K562 (cell line): Measurements from ENCODE around the gene IRS1. TPM values are rescaled to one million over a fixed set of nuclear protein-coding genes. Genes with fewer than 3 reads are reported as not detected.

Source experiments
- ADNP ChIP-seq: fragments of 200-800 bp; sonication (Bioruptor generic); IDR thresholded peaks from 2 replicates; pipeline ENCODE4 v1.6.1; 2016; ENCODE audit warnings: missing genetic modification characterization, missing compliant biosample characterization
- CHAMP1 ChIP-seq: fragments of 450-650 bp; IDR thresholded peaks from 2 replicates; pipeline ENCODE4 v1.6.1; 2016; ENCODE audit warnings: mild to moderate bottlenecking
- ELF1 ChIP-seq: fragments of 200-800 bp; sonication (Bioruptor generic); IDR thresholded peaks from 2 replicates; pipeline ENCODE4 v1.6.1; 2016; ENCODE audit warnings: missing genetic modification characterization, missing compliant biosample characterization
- ELF4 ChIP-seq: fragments of 450-650 bp; formaldehyde crosslinking; IDR thresholded peaks from 2 replicates; pipeline ENCODE4 v1.4.0; 2022; ENCODE audit warnings: missing genetic modification characterization
- GTF2B ChIP-seq: IDR thresholded peaks from 2 replicates; pipeline ENCODE4 v1.6.1; 2011; ENCODE audit not compliant: insufficient read length; ENCODE audit errors: extremely low read depth
- HDAC1 ChIP-seq, 2 experiments: fragments of 450-650 bp; IDR thresholded peaks; 2 replicates each; pipeline ENCODE4 v1.6.1; 2016 to 2017; ENCODE audit warnings: inconsistent platforms in 1 of 2, mild to moderate bottlenecking in 1 of 2, moderate library complexity in 1 of 2
- JUND ChIP-seq, 2 experiments: IDR thresholded peaks; 2 replicates in 1 of 2; 3 replicates in 1 of 2; pipeline ENCODE4 v1.6.1; 2011; ENCODE audit warnings: borderline replicate concordance in 2 of 2, low read depth in 2 of 2, low read length in 2 of 2, improper control_type of control experiment in 1 of 2, missing biosample characterization in 1 of 2, missing genetic modification characterization in 1 of 2, missing genetic modification reagents in 1 of 2
- LARP7 ChIP-seq: fragments of 450-650 bp; IDR thresholded peaks from 2 replicates; pipeline ENCODE4 v1.6.1; 2016
- MXD1 ChIP-seq: fragments of 250-450 bp; sonication (Bioruptor Pico); IDR thresholded peaks from 2 replicates; pipeline ENCODE4 v1.8.0; 2021; ENCODE audit warnings: borderline replicate concordance, mild to moderate bottlenecking, moderate library complexity; ENCODE audit not compliant: poor library complexity, severe bottlenecking
- PHF8 ChIP-seq: fragments of 200-600 bp; sonication (generic); IDR thresholded peaks from 2 replicates; pipeline ENCODE4 v1.6.1; 2012; ENCODE audit warnings: mixed run types, mild to moderate bottlenecking, inconsistent platforms, low read length, moderate library complexity, borderline replicate concordance
- PHTF2 ChIP-seq: fragments of 250-450 bp; sonication (Bioruptor Pico); IDR thresholded peaks from 2 replicates; pipeline ENCODE4 v1.5.0; 2021; ENCODE audit warnings: mild to moderate bottlenecking
- SAFB2 ChIP-seq: fragments of 200-400 bp; formaldehyde crosslinking; IDR thresholded peaks from 2 replicates; pipeline ENCODE4 v1.6.1; 2018; ENCODE audit warnings: borderline replicate concordance, low read length, low read depth, moderate library complexity; ENCODE audit not compliant: severe bottlenecking
- SNAPC5 ChIP-seq: fragments of 250-450 bp; sonication (Bioruptor Pico); IDR thresholded peaks from 2 replicates; pipeline ENCODE4 v1.8.0; 2021; ENCODE audit warnings: moderate library complexity, mild to moderate bottlenecking, inconsistent platforms
- SNIP1 ChIP-seq: fragments of 450-650 bp; IDR thresholded peaks from 2 replicates; pipeline ENCODE4 v1.7.1; 2017; ENCODE audit warnings: low read depth, mild to moderate bottlenecking
- TBP ChIP-seq: optimal IDR thresholded peaks from 2 replicates; pipeline ENCODE3; 2011; ENCODE audit warnings: low read depth, low read length, improper control_type of control experiment
- ZBTB11 ChIP-seq, 3 experiments: fragments of 200-800 bp in 1 of 3; fragments of 250-450 bp in 1 of 3; fragments of 450-650 bp in 1 of 3; sonication (Bioruptor Pico) in 1 of 3; sonication (Bioruptor generic) in 1 of 3; formaldehyde crosslinking in 1 of 3; IDR thresholded peaks; 2 replicates each; pipeline versions ENCODE4 v1.6.1 to v1.8.0; 2016 to 2022; ENCODE audit warnings: mild to moderate bottlenecking in 2 of 3, missing genetic modification characterization in 2 of 3, missing compliant biosample characterization in 1 of 3, moderate library complexity in 1 of 3
- ZBTB12 ChIP-seq: fragments of 250-450 bp; sonication (Bioruptor Pico); IDR thresholded peaks from 2 replicates; pipeline ENCODE4 v1.4.0; 2020
- polyA plus RNA-seq, 8 experiments: library from polyadenylated mRNA; depleted of rRNA in 4 of 8; stranded (reverse) in 5 of 8; unstranded in 3 of 8; fragments of >200 nt; fragmentation: Nextera tagmentation in 2 of 8; fragmentation: Illumina TruSeq in 1 of 8; extraction: Ambion mirVana in 2 of 8; extraction: Trizol in 1 of 8; gene quantifications; 2 replicates each; pipeline versions ENCODE4 v1.2.1 to v1.2.3, GENCODE V29; 2011 to 2014; ENCODE audit warnings: inconsistent platforms in 1 of 8, missing spikeins in 1 of 8
- total RNA-seq, 7 experiments: library from RNA; depleted of rRNA in 6 of 7; stranded (reverse); fragments of >200 nt in 6 of 7; fragmentation: Illumina TruSeq in 2 of 7; extraction: Trizol in 2 of 7; gene quantifications; 2 replicates each; pipeline versions ENCODE4 v1.2.1 to v1.2.3, GENCODE V29; 2011 to 2021; ENCODE audit warnings: low replicate concordance in 1 of 7

IRS1 gene
- total and polyA plus RNA-seq, 9 of the 15 experiments (the other 6 are each of a cell fraction or from before 2014, with no cell fraction given) = under 0.01 to 0.31 (median 0.08) TPM; not detected in 1

GRCh38 chr2:226835796-226836547 lies 36.4 kb upstream of the IRS1 start, which contains the start of gene RHBDD1 (continued):
- TF ChIP-seq ZBTB11 (CRISPR knock-in tag; IDR thresholded peaks at IDR 0.05) = peak in 1 of 3 experiments; percentile 83; a peak in 3 of 6 replicates
- TF ChIP-seq SNAPC5 (CRISPR knock-in tag) = no peak
- no peak for TF ChIP-seq CHAMP1
- TF ChIP-seq TBP = peak; percentile 81
- peak; percentile 63 for TF ChIP-seq ELF1 (tag)
- no peak for TF ChIP-seq JUND (IDR thresholded peaks at IDR 0.05; ENCODE audit: borderline replicate concordance, low read depth, low read length)
- no peak; the same call in 2 of the 3 replicates for TF ChIP-seq JUND (tag; IDR thresholded peaks at IDR 0.05; ENCODE audit: borderline replicate concordance, low read depth, low read length)
- no peak for TF ChIP-seq PHTF2 (CRISPR knock-in tag)
- no peak for TF ChIP-seq ADNP (tag)
- TF ChIP-seq PHF8 = peak; percentile 67; the same call in 1 of the 2 replicates
- peak; percentile 69 for TF ChIP-seq ZBTB12
- no peak for TF ChIP-seq ELF4
- peak in 1 of 2 experiments; percentile 36; a peak in 2 of 4 replicates for TF ChIP-seq HDAC1 (IDR thresholded peaks at IDR 0.05)
- no peak for TF ChIP-seq MXD1 (CRISPR knock-in tag)
- no peak for TF ChIP-seq LARP7
- TF ChIP-seq SNIP1 = no peak
- no peak for TF ChIP-seq GTF2B
- no peak for TF ChIP-seq SAFB2
